GM19035 (cell line): ENCODE data around the gene LTF.

Source experiments
- ATAC-seq: cut with Tn5 transposase; IDR thresholded peaks from one replicate; pipeline ENCODE4 v1.9.1; 2021; ENCODE audit not compliant: unreplicated experiment

Gene LTF

DNA sequence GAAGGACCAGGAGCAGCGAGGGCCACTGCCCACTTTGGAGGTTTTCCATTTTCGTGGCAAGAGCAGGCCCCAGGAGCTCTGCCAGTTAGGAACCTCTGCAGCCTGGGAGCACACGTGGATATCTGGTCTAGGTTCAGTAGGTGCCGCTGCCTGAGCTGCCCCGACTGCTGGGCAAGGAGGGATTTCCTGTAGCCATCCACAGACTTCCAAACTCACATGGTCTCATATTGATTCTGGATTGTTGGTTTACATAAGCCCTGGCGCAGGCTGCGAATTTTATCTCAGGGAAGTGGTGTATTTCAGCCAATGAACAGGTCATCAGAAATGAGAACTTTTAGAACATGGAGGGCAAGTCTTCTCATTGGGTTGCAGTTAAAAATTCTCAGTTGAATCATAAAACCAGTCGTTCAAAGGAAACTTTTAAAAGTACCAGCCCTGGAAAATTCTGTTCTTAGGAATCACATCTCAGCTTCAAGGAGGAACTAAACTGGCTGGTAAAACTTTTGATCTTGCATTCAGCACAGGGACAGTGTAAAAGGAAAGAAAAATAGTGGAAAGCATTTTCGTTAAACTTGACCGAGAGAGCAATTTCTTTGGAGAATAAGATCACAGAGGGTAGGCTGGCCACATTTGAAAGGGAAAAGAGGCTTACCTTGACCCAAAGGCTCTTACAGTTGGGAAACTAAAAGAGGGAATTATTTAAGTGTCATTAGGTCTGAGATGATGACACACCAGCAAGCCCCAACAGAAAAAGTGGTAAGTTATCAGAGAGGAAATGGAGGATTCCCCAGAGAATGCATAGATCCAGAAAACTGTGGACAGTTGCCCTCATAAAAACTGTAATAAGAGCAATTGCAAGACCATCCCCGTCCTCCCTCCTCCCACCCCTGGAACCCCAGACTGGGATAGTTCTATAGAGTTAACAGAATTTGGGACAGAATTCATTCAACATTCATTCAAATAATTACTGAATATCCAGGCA is 26.7 kb upstream of the LTF start:
- no peak for ATAC-seq

DNA sequence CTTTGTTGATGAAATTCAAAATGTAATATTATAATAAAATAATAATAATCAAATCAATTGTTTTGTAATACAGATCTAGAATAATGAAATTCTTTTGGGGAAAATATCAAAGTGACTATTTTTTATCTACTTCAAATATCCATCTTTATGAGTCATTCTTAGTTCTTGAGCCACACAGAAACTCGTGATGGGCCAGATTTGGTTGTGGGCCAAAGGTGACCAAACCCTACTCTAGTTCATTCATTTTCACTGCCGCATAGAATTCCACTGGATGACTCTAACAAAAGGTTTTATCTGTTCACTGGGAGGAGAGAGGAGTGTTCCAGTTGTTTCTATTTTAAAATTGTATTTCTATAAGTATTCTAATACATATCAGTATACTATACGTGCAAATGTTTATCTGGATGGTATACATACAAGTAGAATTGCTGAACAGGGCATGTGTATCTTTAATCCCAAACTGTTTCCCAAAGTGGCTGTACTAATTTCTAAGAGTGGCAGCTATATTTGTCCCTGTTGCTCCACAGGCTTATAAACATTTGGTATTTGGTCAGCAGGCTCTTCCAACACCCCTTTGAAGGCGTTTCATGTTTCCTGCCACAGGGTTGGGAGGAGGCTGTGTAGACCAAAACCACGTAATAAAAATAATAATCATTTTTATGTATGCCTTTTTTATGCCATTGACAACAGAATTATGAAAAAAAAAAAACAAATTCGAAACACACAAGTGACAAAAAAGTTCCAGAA is 25.8 kb upstream of the LTF start:
- ATAC-seq = no peak

DNA sequence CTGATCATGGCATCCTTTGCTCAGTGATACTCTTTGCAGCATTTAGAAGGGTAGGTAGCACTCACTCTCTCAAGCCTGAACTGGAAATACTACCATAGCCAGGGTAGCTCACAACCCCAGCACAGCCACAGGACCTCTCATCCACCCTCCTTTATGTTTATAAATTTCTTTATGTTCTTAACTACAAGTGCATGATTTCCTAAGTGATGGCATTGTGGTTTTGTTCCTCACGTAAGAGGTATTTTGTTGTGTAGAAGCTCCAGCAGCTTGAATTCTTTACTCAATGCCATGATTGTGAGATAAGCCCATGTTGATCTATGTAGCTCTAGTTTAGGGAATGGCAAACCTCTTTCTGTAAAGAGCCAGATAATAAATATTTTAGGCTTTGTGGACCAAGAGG is 25.2 kb upstream of the LTF start:
- ATAC-seq = no peak

DNA sequence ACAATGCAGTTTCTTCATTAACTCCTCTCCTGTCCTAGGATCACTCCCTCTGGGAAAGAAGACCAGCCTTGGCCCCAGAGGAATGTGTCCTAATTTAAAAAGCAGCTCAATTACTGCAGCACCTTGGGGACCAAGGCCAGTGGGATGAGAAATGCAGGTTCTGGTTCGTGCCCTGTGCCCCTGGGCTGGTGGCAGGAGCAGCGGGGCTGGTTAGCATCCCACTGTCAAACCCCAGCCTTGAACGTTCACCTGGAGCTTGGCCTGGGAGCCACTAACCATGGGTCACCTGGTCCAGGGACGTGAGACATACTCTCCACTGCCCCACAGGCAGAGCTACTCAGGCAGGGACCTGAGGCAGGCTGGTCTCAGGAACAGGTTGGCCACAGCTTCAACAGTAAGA is 24.7 kb upstream of the LTF start:
- no peak for ATAC-seq

DNA sequence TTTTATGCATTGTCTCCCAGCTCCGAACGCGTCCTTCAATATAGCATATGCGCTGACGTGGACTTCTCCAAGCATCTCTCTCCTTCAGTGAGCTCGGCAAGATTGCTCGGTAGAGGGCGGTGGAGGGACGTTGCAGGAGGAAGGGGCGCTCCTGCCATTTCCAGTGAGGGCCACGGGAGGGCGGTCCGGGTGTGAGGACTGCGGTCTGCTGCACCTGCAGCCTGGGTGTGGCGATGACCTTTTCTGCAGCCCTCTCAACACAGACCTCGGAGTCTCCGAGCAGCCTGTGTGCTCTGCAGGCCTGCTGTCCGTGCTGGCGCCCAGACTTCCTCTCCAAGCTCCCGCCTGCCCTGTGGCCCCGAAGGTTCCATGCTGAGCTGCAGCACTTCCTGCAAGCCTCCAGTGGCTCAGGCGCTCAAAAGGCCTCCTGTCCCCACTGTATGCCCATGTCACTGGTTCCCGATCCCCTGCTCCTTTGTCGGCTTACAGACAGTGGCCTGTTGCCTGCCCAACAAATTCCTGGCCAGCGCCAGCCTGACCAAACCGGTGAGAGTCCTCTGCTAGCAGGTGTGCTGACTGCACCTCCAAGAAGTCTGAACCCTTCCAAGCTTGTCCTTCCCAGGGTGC is 24.1 kb upstream of the LTF start:
- peak; percentile 96 for ATAC-seq

DNA sequence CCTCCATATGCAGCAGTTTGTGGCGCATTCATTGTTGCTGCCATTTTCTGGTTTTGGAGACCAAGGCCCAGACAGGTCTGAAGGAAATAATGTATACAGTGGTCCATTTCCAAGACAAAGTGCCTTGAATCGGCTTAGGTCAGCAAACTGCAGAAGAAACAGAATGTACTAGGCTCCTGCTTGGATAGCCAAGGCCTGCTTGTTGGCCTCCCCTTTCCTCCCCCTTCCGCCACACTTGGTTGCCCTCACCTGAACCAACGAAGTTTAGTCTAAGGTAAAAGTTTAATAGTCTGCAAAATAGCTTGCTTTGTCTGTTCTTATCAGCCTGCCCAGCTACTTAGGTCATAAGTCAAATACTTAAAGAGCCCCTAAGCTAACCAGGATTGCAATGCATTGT is 21.1 kb upstream of the LTF start:
- ATAC-seq = no peak

DNA sequence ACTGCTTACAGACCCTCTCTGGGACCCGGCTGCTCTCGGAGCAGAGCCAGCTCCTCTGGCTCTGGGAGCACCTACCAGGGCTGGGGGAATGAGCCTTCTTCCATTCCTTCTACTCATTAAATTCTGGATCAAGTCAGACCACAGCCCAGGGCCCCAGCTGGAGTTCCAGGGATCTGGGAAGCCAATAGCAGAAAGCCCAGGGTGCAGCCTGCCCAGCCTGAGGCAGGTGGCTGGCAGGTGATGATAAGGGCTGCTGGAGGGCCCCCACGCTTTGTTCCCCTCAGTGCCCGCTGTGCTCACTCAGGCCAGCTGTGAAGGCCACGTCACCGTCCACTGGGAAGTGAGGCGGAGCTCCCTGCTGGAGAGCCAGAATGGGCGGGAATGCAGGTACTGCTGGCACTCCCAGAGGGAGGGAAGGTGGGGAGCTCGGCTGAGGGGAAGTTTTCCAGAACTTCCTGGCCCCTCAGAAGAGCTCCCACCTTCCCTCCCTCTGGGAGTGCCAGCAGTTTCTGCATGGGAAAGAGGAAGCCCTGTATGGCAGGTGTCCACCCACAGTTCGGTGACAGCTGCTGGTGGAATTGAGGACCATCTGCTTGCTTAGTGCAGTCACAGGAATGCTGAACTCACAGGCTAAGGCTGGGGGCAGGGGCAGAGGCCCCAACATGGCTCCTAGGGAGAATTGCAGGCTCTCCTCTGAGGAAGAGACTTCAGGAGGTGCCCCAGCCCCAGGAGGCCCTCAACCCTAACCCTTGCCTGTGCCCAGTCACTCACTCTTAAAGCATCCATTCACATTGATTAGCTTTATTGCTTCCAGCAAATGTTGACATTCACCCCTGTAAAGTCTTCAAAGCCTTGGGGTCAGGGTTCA is 20.4 kb upstream of the LTF start:
- ATAC-seq = no peak

DNA sequence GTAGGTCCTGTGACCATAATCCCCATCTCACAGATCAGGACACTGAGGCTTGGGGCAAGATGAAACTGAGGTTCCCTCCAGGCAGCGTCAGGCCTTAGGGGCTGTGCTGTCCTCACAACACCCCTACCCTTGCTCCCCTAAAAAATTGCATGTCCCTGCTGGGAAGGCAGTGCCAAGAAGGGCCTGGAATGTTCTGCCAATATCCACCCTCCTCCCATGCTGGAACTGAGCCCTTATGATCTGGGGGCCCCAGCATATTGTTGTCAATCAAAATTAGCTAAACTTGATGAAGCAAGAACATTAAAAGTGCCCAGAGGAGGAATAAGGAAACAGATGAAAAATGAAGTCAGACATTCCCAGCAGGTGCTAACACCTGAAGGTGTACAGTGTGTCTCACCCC is 19.7 kb upstream of the LTF start:
- no peak for ATAC-seq

DNA sequence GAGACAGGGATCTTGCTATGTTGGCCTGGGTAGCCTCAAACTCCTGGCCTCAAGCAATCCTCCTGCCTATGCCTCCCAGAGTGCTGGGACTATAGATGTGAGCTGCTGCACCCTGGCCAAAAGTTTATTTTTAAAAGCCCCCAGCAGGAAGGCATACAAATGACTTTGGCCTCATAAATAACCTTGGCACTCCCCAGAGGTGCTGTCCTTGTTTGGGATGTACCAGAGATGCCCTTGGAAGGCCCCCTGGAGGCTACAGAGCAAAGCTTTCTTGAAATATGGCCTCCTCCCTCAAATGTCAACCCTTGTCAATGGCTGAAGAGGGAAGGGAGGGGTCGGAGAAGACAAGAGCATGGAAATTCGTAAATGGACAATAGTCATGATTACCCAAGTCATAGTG is 19.1 kb upstream of the LTF start:
- no peak for ATAC-seq

DNA sequence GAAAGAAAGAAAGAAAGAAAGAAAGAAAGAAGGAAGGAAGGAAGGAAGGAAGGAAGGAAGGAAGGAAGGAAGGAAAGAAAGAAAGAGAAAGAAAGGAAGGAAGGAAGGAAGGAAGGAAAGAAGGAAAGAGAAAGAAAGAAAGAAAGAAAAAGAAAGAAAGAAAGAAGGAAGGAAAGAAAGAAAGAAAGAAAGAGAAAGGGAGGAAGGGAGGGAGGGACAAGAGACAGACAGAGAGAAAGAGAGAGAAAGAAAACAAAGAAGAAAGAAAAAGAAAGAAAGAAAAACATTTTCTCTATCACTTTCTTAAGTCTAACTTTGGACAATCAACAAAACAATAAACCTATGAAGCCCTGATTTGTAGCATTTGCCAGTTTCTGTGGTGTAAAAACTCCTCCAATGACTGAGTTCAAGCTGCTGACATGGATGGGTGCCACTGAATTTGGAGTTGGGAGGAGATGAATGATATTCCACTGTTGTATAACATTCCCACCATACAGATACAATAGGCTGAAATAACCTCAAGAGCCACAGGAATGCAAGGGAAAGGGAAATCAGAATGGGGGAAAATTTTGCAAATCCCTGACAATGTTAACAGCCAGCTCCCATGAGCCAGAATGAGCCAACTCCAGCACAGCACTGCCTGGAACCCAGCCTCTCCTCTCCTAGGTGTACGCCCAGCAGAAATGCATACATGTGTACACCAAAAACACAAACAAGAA is 18.1 kb upstream of the LTF start:
- ATAC-seq = no peak

DNA sequence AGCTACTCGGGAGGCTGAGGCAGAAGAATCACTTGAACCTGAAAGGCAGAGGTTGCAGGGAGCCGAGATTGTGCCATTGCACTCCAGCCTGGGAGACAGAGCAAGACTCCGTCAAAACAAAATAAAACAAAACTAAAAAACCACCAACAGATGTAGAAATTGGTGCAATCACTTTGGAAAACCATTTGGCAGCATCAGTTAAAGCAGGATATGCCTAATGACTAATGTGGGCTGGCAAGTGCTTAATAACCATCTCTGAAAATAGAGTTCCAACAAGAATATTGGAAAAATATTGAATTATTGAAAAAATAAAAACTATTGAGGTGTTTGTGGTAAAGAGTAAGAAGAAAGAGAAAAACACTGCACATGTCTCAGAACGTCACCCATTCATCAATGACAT is 16.9 kb upstream of the LTF start:
- ATAC-seq = no peak

DNA sequence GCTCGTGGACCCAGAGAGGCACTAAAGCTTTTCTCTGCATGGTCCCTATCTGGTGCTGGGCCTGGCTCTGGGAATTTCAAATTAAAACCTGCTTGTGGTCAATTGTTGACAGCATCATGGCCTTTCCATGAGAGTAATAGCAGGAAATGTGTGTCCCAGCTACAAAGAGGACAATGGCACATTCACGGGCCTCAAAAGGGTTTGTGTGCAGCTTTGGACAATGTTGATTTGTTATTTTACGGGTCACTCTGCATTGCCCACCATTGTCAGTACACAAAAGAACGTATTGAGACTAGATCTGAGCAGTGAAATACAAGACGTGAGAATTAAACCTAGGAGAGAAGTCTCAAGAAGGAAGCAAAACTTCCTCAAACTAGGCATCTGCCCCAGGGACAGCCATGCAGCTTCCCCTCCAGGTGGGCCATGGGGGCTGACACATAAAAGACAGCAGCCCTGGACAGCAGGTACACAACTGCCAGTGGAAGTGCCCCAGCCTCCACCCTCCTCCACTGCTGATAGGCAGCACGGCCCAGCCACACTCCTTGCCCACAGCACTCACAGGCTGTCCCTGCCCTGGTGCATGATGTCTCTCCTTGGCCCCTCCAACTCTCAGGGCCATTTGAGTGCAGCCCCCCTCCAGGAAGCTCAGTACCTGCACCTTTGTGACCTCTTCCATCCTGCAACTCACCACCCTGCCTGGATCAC is 15.9 kb upstream of the LTF start:
- no peak for ATAC-seq

DNA sequence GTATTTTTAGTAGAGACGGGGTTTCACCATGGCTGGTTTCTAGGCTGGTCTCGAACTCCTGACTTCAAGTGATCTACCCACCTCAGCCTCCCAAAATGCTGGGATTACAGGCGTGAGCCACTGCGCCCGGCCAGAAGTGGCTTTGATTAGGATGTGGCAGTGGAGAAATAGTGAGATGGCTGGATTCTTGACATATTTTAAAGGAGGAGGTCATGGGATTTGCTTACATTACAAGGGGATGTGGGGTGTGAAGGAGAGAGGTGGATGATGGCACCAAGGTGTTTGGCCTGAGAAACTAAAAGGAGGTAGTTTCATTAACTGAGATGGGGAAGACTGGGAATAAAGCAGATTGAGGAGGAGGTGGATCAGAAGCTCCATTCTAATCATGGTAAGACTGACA is 15.0 kb upstream of the LTF start:
- no peak for ATAC-seq

DNA sequence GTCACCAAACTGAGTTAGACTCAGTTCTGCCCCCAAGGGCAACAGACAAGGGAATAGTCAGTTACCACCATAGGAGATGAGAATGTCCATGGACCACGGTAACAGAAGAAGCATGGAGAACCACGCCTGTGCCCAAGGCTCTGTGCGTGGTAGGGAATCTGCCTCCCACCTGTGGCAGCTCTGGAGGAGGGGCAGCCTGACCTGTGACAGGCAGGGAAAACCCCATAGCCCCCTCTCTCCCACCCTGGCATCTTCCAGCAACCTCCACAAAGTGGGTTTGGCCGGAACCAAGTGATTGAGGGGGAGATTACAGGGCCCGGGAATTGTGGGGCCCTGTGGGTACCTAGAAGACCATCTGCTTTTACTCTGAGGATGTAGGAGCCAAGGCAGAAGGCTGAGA is 14.3 kb upstream of the LTF start:
- no peak for ATAC-seq

DNA sequence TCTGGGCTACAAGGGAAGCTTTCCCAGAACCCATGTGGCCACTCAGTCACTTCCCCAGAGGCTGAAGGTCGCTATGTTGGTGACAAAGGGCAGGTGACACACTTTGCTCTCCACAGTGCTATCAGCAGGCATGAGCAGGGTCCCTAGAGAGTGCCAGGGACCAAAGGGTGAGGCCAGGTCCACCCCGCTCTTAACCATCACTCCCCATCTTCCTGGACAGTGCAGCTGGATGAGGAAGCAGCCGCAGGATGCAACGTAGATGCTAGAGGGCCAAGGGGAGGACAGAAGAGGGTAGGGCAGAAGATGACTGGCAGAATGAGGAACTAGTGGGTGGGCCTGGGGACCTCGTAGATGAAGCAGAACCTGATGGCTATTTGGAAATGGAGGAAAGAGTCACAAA is 13.6 kb upstream of the LTF start:
- no peak for ATAC-seq

DNA sequence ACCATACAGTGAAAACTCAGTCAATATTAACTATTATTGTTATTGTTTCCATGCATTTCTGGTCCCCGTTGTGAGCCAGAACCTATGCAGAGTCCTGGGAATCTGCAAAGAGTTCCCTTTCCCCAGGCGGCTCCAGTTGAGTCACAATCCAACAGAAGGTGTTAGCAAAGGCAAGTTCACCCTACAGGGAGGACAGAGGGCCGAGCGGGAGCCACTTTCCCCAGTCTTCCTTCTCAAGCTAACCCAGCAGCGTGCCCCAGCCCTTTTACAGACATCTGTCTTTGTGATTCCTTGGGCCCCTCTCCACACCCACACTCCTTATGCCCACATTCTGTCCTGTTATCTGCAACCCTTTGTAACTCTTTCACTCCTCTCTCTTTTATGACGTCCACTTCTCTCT is 13.1 kb upstream of the LTF start:
- no peak for ATAC-seq

DNA sequence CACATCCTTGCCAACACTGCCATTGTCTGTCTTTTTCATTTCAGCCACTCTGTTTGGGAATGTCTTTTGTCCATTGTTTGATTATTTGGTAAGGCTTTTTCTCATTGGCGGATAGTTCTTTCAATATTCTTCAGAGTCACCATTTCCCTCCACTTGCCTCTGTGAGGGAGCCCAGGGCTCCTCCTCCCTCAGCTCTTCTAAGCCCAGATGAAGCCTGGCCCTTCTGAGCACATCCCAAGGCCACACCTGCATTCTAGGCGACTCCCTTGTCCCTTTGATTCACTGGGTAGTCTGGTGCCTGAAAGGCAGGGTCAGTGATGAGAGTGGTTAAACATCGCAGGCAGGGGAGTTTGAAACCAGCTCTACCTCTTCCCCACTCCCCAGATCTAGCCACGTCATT is 12.4 kb upstream of the LTF start:
- no peak for ATAC-seq

DNA sequence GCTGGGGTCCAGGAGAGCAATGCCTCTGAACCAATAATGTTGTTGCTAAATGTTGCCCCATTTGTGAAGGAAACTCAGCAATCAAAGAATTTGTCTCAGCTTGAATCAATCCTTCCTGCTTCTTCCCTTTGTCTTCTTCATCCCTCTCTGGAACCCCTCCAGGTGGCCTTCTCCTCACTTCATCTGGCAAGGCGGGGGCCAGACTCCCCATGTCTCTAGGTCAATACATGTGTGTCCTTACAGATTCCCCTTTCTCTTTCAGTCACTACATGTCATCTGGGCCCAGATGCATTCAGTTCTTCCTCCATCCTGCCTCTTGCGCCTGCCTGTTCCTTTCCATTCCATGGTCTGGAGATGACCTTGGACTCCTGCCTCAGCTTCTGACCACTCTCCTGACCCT is 8.0 kb upstream of the LTF start:
- no peak for ATAC-seq

DNA sequence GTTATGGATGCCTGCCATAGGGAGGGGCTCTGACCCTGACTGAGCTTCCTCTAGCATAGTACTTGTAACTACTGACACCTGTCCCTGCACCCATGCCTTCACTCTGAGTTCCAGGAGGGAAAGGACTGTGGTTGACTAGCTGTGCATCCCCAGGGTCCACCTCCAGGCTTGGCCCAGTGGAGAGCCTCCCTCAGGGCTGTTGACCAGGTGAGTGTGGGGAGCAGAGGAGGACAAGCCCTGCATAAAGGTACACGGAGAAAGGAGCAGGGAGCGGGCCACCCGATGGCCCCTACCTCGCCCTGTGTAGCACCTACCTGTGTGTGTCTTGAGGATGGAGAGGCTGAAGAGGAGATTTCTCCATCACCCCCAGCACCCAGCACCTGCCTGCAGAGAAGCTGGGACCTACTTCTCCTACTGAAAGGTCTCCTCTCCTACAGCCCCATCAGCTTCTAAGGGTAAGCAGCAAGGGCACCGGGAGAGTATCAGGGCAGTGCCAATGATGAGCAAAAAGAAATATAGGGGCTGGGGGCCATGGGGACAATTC is 6.7 kb upstream of the LTF start:
- no peak for ATAC-seq
